ENCODE data around the gene RANGRF. TPM values are rescaled to one million over a fixed set of nuclear protein-coding genes. Genes with fewer than 3 reads are reported as not detected.

Gene RANGRF
- polyA plus RNA-seq, 1 of the 3 experiments (the other 2 are of a cell fraction): 55.9 TPM

DNA sequence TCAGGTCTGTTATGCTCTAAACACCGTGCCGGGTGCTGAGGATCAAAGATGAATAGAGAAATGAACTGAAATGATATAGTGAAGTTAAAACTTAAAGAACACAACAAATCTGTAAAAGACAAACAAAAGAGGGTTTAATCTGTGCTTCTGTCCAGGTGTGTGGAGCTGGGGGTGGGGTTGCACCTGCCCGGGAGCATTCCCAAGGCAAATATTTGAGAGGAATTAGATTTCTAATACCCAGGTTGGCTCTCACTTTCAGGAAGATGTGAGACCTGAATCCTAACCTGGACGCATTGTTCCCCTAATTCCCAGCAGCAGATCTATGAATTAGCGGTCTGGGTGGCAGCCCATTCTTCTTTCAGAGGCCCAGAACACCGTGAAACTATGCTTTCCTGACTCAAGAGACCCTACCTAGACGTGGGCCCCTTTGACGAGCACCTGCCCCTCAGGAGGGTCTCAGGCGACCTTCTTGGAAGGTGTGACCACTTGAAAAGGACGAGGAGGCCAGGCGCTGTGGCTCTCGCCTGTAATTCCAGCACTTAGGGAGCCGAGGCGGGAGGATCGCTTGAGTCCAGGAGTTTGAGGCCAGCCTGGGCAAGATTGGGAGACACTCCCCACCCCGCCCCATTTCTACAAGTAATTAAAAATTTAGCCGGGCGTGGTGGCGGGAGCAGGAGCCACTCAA is 677 bp upstream of the RANGRF start (continued):
- TF ChIP-seq, protein P1, sequence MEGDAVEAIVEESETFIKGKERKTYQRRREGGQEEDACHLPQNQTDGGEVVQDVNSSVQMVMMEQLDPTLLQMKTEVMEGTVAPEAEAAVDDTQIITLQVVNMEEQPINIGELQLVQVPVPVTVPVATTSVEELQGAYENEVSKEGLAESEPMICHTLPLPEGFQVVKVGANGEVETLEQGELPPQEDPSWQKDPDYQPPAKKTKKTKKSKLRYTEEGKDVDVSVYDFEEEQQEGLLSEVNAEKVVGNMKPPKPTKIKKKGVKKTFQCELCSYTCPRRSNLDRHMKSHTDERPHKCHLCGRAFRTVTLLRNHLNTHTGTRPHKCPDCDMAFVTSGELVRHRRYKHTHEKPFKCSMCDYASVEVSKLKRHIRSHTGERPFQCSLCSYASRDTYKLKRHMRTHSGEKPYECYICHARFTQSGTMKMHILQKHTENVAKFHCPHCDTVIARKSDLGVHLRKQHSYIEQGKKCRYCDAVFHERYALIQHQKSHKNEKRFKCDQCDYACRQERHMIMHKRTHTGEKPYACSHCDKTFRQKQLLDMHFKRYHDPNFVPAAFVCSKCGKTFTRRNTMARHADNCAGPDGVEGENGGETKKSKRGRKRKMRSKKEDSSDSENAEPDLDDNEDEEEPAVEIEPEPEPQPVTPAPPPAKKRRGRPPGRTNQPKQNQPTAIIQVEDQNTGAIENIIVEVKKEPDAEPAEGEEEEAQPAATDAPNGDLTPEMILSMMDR (IDR thresholded peaks at IDR 0.05): no peak
- TF ChIP-seq TAF1 (IDR thresholded peaks at IDR 0.05; ENCODE audit: borderline replicate concordance, low read depth, low read length): no peak

DNA sequence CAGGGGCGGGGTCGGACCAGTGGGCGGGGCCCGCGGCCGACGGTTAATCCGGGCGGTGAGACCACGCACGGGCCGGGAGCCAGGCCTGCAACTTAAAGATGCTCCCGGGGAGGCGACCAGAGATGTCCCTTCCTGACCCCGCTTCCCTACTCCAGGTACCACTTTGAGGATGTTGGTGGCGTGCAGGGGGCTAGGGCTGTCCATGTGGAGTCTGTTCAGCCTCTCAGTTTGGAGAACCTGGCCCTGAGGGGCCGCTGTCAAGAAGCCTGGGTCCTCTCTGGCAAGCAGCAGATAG is 580 bp downstream of the RANGRF start:
- Histone ChIP-seq H3K79me2 (ENCODE audit: insufficient read depth) (peaks cover 4% of the 10 kb centered on the region), H3K4me2 (peak overlapping the region; percentile 99), H3K27ac (ENCODE audit: low read depth in 2 of 2, low read length in 1 of 2) (peak overlapping the region; percentile 85 to 89), H3K9me3 (no peaks in the 10 kb centered on the region), H3K4me3 (ENCODE audit: low read depth in 2 of 2, low read length in 1 of 2) (peak overlapping the region; percentile 57 to 95), H2AFZ (ENCODE audit: low read depth) (peak overlapping the region; percentile 76), H3K4me1 (ENCODE audit: control insufficient read depth in 1 of 2, insufficient read depth in 2 of 2, low read depth in 1 of 2, low read length in 1 of 2) (peaks cover 5 to 19% of the 10 kb centered on the region in 2 experiments; a peak in 1 of 4 replicates), H3K36me3 (replicated peaks in 1 of 2; ENCODE audit: control insufficient read depth in 1 of 2, insufficient read depth in 2 of 2, low read length in 1 of 2) (no peaks in the 10 kb centered on the region), H4K20me1 (ENCODE audit: insufficient read depth) (no peaks in the 10 kb centered on the region), H3K9me2 (no peaks in the 10 kb centered on the region), H3F3A (replicated peaks; ENCODE audit: insufficient read depth) (no peaks in the 10 kb centered on the region), H3K9ac (peak overlapping the region; percentile 91), H3K27me3 (ENCODE audit: insufficient read depth) (no peaks in the 10 kb centered on the region)
- TF ChIP-seq NRF1 (IDR thresholded peaks at IDR 0.05; ENCODE audit: low read depth, low read length): no peak
- no peak for TF ChIP-seq SMC3 (IDR thresholded peaks at IDR 0.05; ENCODE audit: low read depth, low read length)
- TF ChIP-seq GABPA (IDR thresholded peaks at IDR 0.05; ENCODE audit: low read depth): no peak
- TF ChIP-seq, protein P2, sequence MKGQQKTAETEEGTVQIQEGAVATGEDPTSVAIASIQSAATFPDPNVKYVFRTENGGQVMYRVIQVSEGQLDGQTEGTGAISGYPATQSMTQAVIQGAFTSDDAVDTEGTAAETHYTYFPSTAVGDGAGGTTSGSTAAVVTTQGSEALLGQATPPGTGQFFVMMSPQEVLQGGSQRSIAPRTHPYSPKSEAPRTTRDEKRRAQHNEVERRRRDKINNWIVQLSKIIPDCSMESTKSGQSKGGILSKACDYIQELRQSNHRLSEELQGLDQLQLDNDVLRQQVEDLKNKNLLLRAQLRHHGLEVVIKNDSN (IDR thresholded peaks at IDR 0.05; ENCODE audit: borderline replicate concordance, low read depth): no peak
- no peak for TF ChIP-seq FOXJ3 (CRISPR knock-in tag; IDR thresholded peaks at IDR 0.05)
- no peak for TF ChIP-seq FOXM1 (IDR thresholded peaks at IDR 0.05; ENCODE audit: low read depth)
- TF ChIP-seq JUND (IDR thresholded peaks at IDR 0.05): no peak
- TF ChIP-seq TAF1 (IDR thresholded peaks at IDR 0.05; ENCODE audit: borderline replicate concordance, low read depth, low read length): no peak
- no peak for TF ChIP-seq RXRA (IDR thresholded peaks at IDR 0.05; ENCODE audit: borderline replicate concordance, low read depth)
- no peak for TF ChIP-seq TEAD4 (IDR thresholded peaks at IDR 0.05; ENCODE audit: borderline replicate concordance, insufficient read depth)
- 3% methylated on average over 14 of the region's 17 CpGs for WGBS (ENCODE audit: low lambda C conversion rate)
- CTCF ChIA-PET: interaction anchor here (1.0 to 1.4 kb wide), 3 partner anchors 11 to 170 kb away, joined by 4 to 7 read pairs (median 6); partner anchors contain the start of gene ALOXE3
- no peak for DNase-seq
- POLR2A ChIA-PET: interaction anchor here (0.6 to 1.3 kb wide), 3 partner anchors 12 to 68 kb away, joined by 3 to 9 read pairs (median 4); partner anchors contain the start of gene CTC1

DNA sequence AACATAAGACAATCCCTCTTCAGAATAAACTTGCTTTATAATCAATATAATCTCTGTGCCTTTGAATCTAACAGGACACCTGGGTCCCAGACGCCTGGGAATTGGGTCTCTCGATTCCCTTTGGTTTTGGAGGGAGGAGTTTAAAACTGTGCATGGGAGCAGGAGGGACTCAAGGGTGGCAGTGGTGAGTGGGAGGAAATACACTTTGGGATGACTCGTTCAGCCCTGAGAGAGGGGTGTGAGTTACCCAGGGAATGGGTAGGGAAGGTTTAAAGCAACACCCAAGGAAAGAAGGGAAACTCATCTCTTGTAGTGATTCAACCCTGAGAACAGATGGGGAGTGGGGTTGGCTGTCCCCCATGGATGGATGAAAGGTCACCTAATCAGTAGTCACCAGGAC is 1.6 kb downstream of the RANGRF start:
- no peak overlapping the region for H2AFZ ChIP-seq (ENCODE audit: low read depth)
- no peak for DNase-seq
- H3K4me1 ChIP-seq (ENCODE audit: control insufficient read depth in 1 of 2, insufficient read depth in 2 of 2, low read depth in 1 of 2, low read length in 1 of 2): peaks cover 5 to 28% of the 10 kb centered on the region in 2 experiments; a peak in 1 of 4 replicates
- TF ChIP-seq GATA2 (CRISPR knock-in tag; IDR thresholded peaks at IDR 0.05): no peak
- no peak for TF ChIP-seq ELF1 (IDR thresholded peaks at IDR 0.05)
- TF ChIP-seq MEF2A (IDR thresholded peaks at IDR 0.05; ENCODE audit: borderline replicate concordance, low read depth): no peak
- TF ChIP-seq, protein P3, sequence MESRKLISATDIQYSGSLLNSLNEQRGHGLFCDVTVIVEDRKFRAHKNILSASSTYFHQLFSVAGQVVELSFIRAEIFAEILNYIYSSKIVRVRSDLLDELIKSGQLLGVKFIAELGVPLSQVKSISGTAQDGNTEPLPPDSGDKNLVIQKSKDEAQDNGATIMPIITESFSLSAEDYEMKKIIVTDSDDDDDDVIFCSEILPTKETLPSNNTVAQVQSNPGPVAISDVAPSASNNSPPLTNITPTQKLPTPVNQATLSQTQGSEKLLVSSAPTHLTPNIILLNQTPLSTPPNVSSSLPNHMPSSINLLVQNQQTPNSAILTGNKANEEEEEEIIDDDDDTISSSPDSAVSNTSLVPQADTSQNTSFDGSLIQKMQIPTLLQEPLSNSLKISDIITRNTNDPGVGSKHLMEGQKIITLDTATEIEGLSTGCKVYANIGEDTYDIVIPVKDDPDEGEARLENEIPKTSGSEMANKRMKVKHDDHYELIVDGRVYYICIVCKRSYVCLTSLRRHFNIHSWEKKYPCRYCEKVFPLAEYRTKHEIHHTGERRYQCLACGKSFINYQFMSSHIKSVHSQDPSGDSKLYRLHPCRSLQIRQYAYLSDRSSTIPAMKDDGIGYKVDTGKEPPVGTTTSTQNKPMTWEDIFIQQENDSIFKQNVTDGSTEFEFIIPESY (IDR thresholded peaks at IDR 0.05; ENCODE audit: borderline replicate concordance, low read depth): no peak
- no peak for TF ChIP-seq SMC3 (IDR thresholded peaks at IDR 0.05; ENCODE audit: low read depth, low read length)
- TF ChIP-seq YY1 (IDR thresholded peaks at IDR 0.05; ENCODE audit: low read depth): no peak
- CTCF ChIA-PET: interaction anchor here (1.1 kb wide), 1 partner anchor 10 kb away, joined by 7 read pairs; no protein-coding TSS in a partner anchor
- peaks cover 5% of the 10 kb centered on the region for H3F3A ChIP-seq (replicated peaks; ENCODE audit: insufficient read depth)
- 0 out of 4 replicates have a peak overlapping the region, but pooled peaks of 1 of the 2 experiments have one; percentile 95 for H3K4me3 ChIP-seq (ENCODE audit: low read depth in 2 of 2, low read length in 1 of 2)
- no peaks in the 10 kb centered on the region for H3K9me2 ChIP-seq
- H3K27ac ChIP-seq (ENCODE audit: low read depth in 2 of 2, low read length in 1 of 2): no peak overlapping the region
- H3K79me2 ChIP-seq (ENCODE audit: insufficient read depth): peaks cover 10% of the 10 kb centered on the region
- H3K36me3 ChIP-seq (replicated peaks in 1 of 2; ENCODE audit: control insufficient read depth in 1 of 2, insufficient read depth in 2 of 2, low read length in 1 of 2): no peaks in the 10 kb centered on the region
- H4K20me1 ChIP-seq (ENCODE audit: insufficient read depth): no peaks in the 10 kb centered on the region
- POLR2A ChIA-PET: no interaction called here
- no peaks in the 10 kb centered on the region for H3K9me3 ChIP-seq
- 39% methylated on average over 3 of the region's 3 CpGs for WGBS (ENCODE audit: low lambda C conversion rate)
- no peak overlapping the region for H3K9ac ChIP-seq
- peak overlapping the region; percentile 99 for H3K4me2 ChIP-seq
- H3K27me3 ChIP-seq (ENCODE audit: insufficient read depth): no peaks in the 10 kb centered on the region

All from SK-N-SH (cell line).